A673 (cell line): ENCODE measurements around the gene PATL1. TPM values are rescaled to one million over a fixed set of nuclear protein-coding genes. Genes with fewer than 3 reads are reported as not detected.

ENCODE experiments used
- BruUV-seq: library from RNA; stranded (reverse); fragments of 400-500 nt; replicated peaks from 2 replicates; lab custom pipeline; 2021; lab: Mats Ljungman, UMichigan
- CTCF ChIA-PET: fragments of 300-600 bp; sonication (Branson Sonifier 250); formaldehyde crosslinking; loops from one replicate; lab custom pipeline; 2022; ENCODE audit warnings: antibody characterized with exemption; lab: Charles Lee
- POLR2A ChIA-PET: fragments of 300-600 bp; sonication (Branson Sonifier 250); formaldehyde crosslinking; loops from one replicate; lab custom pipeline; 2022; ENCODE audit warnings: antibody characterized with exemption; ENCODE audit not compliant: low non-redundant PET; lab: Charles Lee
- DNase-seq: peaks from one replicate; pipeline ENCODE4 v3.0.0-alpha.2; 2015; ENCODE audit warnings: low spot score
- H3K27ac ChIP-seq: fragments of 200-600 bp; sonication (generic); 2 replicates; pipeline ENCODE4 v1.5.1; 2016; ENCODE audit warnings: mixed run types, low read depth, mild to moderate bottlenecking, mixed read lengths, antibody characterized with exemption, low read length; ENCODE audit not compliant: poor library complexity, severe bottlenecking
- H3K27me3 ChIP-seq: fragments of 200-600 bp; sonication (generic); replicated peaks from 2 replicates; pipeline ENCODE4 v1.6.1; 2017; ENCODE audit warnings: mixed run types, low read depth, mild to moderate bottlenecking, mixed read lengths, antibody characterized with exemption, low read length; ENCODE audit not compliant: insufficient read depth, poor library complexity
- H3K36me3 ChIP-seq: fragments of 200-600 bp; sonication (generic); 2 replicates; pipeline ENCODE4 v1.6.1; 2016; ENCODE audit warnings: mixed run types, mild to moderate bottlenecking, mixed read lengths, antibody characterized with exemption, low read length; ENCODE audit not compliant: insufficient read depth, poor library complexity, severe bottlenecking
- H3K4me1 ChIP-seq: fragments of 200-600 bp; sonication (generic); 2 replicates; pipeline ENCODE4 v1.6.1; 2017; ENCODE audit warnings: mixed run types, mild to moderate bottlenecking, mixed read lengths, antibody characterized with exemption, low read length; ENCODE audit not compliant: insufficient read depth, poor library complexity, severe bottlenecking
- H3K4me3 ChIP-seq: fragments of 200-600 bp; sonication (generic); 2 replicates; pipeline ENCODE4 v1.5.1; 2016; ENCODE audit warnings: low read depth, mixed run types, mild to moderate bottlenecking, mixed read lengths, low read length; ENCODE audit not compliant: poor library complexity, severe bottlenecking
- H3K9me3 ChIP-seq: fragments of 200-600 bp; sonication (generic); 2 replicates; pipeline ENCODE4 v1.6.1; 2016; ENCODE audit warnings: mixed run types, low read depth, mild to moderate bottlenecking, mixed read lengths, antibody characterized with exemption, low read length; ENCODE audit not compliant: poor library complexity, severe bottlenecking
- EZH2 ChIP-seq: fragments of 200-600 bp; sonication (generic); IDR thresholded peaks from 2 replicates; pipeline ENCODE4 v1.6.1; 2017; ENCODE audit warnings: borderline replicate concordance, low read depth, mild to moderate bottlenecking, mixed read lengths, antibody characterized with exemption, low read length; ENCODE audit not compliant: poor library complexity, severe bottlenecking
- intact Hi-C: fragments of 100-400 bp; cut with micrococcal nuclease; formaldehyde crosslinking; loops from one replicate; pipeline ENCODE4 v1.10.0; 2022; ENCODE audit not compliant: unreplicated experiment
- total RNA-seq: library from RNA; stranded (reverse); gene quantifications from 2 replicates; pipeline ENCODE4 v1.2.3, GENCODE V29; 2021
- TF ChIP-seq, protein P1 (sequence below): fragments of 300-800, 200-600 bp; sonication (generic); conservative IDR thresholded peaks from 2 replicates; pipeline ENCODE4 v1.5.1; 2017; ENCODE audit warnings: low read depth, mild to moderate bottlenecking, antibody characterized with exemption, low read length, moderate library complexity, mixed read lengths

Gene PATL1
- total RNA-seq, 1 experiment from 2014 or later = 78.9 TPM

DNA sequence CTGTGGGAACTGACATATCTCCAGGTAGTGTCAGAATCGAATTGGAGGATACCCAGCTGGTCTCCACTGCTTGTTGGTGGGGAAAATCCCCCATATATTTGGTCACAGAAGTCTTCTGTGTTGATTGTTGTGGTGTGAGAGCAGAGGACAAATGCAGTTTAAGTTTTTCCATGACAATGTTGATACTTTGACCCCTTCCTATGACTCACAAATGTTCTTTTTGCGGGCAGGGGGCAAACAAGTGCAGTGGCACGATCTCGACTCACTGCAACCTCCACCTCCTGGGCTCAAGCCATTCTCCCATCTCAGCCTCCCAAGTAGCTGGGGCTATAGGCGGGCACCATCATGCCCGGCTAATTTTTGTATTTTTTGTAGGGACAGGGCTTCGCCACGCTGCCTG lies 7.4 kb upstream of the PATL1 start:
- Histone ChIP-seq H3K9me3 (no peaks in the 10 kb centered on the region), H3K4me3 (no peak overlapping the region), H3K36me3 (no peaks in the 10 kb centered on the region), H3K27me3 (no peaks in the 10 kb centered on the region), H3K27ac (no peak overlapping the region), H3K4me1 (peaks cover 13% of the 10 kb centered on the region)
- no peak for TF ChIP-seq EZH2
- TF ChIP-seq, protein P1, sequence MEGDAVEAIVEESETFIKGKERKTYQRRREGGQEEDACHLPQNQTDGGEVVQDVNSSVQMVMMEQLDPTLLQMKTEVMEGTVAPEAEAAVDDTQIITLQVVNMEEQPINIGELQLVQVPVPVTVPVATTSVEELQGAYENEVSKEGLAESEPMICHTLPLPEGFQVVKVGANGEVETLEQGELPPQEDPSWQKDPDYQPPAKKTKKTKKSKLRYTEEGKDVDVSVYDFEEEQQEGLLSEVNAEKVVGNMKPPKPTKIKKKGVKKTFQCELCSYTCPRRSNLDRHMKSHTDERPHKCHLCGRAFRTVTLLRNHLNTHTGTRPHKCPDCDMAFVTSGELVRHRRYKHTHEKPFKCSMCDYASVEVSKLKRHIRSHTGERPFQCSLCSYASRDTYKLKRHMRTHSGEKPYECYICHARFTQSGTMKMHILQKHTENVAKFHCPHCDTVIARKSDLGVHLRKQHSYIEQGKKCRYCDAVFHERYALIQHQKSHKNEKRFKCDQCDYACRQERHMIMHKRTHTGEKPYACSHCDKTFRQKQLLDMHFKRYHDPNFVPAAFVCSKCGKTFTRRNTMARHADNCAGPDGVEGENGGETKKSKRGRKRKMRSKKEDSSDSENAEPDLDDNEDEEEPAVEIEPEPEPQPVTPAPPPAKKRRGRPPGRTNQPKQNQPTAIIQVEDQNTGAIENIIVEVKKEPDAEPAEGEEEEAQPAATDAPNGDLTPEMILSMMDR = no peak
- ChIA-PET CTCF (no interaction called here), POLR2A (no interaction called here)
- intact Hi-C loops = no loop called here
- DNase-seq = no peak
- BruUV-seq = no TSS peak

DNA sequence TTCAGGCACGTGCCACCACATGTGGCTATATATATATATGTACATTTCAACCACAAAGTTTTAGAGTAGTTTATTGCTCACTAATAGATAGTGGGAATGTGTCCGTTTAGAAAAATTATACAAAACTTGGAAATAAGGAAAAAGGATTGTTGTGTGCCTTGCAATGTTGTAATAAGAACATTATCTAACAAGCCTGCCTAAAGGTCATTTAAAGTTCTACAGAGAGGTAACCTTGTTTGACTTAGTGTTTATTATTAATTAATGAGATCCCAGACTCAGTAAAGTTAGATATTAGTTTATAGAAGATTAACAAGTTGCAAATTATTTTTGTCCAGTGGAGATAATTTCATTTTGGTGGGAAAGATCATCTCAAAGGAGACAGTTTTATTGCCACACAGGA lies 5.5 kb upstream of the PATL1 start:
- Histone ChIP-seq H3K27me3 (no peaks in the 10 kb centered on the region), H3K4me1 (peaks cover 20% of the 10 kb centered on the region), H3K27ac (no peak overlapping the region), H3K9me3 (no peaks in the 10 kb centered on the region), H3K4me3 (no peak overlapping the region), H3K36me3 (no peaks in the 10 kb centered on the region)
- no TSS peak for BruUV-seq
- POLR2A ChIA-PET = no interaction called here
- no peak for TF ChIP-seq EZH2
- TF ChIP-seq, protein P1 = no peak
- CTCF ChIA-PET = no interaction called here
- no peak for DNase-seq
- intact Hi-C loops = no loop called here

DNA sequence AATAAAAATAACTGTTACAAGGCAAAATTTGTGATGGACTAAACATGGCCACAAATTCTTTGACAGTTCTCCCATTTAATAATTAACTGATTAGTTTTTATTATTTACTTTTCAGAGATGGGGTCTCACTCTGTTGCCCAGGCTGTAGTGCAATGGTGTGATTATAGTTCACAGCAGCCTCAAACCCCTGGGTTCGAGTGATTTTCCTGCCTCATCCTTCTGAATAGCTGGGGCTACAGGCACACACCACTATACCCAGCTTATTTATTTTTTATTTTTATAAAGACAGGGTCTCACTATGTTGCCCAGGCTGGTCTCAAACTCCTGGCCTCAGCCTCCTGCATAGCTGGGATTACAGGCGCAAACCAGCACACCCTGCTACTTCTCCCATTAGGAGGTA lies 4.5 kb upstream of the PATL1 start:
- ChIA-PET CTCF (no interaction called here), POLR2A (interaction anchor here (0.6 kb wide), 1 partner anchor 136 kb away, joined by 3 read pairs; no protein-coding TSS in a partner anchor)
- peaks cover 10% of the 10 kb centered on the region for H3K4me1 ChIP-seq
- no peaks in the 10 kb centered on the region for H3K27me3 ChIP-seq
- no TSS peak for BruUV-seq
- no peak overlapping the region for H3K27ac ChIP-seq
- intact Hi-C loops = no loop called here
- TF ChIP-seq EZH2 = no peak
- no peaks in the 10 kb centered on the region for H3K9me3 ChIP-seq
- H3K36me3 ChIP-seq = no peaks in the 10 kb centered on the region
- no peak overlapping the region for H3K4me3 ChIP-seq
- DNase-seq = no peak

DNA sequence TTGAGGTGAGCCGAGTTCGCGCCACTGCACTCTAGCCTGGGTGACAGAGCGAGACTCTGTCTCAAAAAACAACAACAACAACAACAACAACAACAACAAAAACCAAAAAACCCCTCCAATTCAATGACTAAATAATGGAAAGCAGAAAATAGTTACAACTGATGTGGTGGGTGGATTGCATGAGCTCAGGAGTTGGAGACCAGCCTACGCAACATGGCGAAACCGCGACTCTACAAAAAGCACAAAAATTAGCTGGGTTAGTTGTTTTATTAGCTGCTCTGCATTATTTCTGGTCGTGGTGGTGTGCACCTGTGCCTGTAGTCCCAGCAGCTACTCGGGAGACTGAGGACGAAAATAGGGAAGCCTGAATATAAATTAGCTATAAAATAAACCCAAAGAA lies 2.6 kb upstream of the PATL1 start:
- ChIA-PET CTCF (no interaction called here), POLR2A (no interaction called here)
- intact Hi-C loops = no loop called here
- DNase-seq = no peak
- BruUV-seq = no TSS peak
- TF ChIP-seq, protein P1 = no peak
- no peak for TF ChIP-seq EZH2
- H3K36me3 ChIP-seq = peaks cover 4% of the 10 kb centered on the region
- H3K9me3 ChIP-seq = no peaks in the 10 kb centered on the region
- H3K4me3 ChIP-seq = no peak overlapping the region
- H3K27me3 ChIP-seq = no peaks in the 10 kb centered on the region
- H3K27ac ChIP-seq = no peak overlapping the region
- H3K4me1 ChIP-seq = peaks cover 22% of the 10 kb centered on the region
